ENCODE data around the gene OPRL1. TPM values are rescaled to one million over a fixed set of nuclear protein-coding genes. Genes with fewer than 3 reads are reported as not detected.

OPRL1 gene
- total and polyA plus RNA-seq, 2 donors (not counting 1 experiment from before 2014, with no cell fraction given): 3.5 to 6.2 TPM

DNA sequence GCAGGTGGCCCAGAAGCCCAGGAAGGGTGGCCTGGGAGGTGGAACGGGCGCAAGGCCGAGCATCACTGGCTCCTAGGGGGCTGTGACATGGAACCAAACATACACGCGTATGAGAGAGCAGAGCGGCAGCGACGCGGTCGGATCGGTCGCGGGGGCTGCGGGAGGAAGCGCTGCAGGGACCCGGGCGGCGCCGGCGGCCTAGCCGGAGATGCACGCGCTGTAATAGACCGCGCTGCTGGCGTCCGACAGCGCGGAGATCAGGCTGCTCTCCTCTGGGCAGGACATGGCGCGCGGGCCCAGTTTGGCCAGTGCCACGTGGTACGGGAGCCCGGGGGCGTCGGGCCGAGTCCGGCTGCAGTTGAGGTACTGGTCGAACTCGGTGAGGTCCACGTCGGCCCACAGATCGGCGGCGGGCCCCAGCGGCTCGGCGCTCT lies 31.9 kb upstream of the OPRL1 start:
- intact Hi-C loops (cut with micrococcal nuclease): no loop called here
- no peak for DNase-seq
- ChIA-PET POLR2A (interaction anchor here (0.6 kb wide), 1 partner anchor 522 kb away, joined by 3 read pairs; no protein-coding TSS in a partner anchor), CTCF (no interaction called here)
- no peaks in the 10 kb centered on the region for H3K9me3 Mint-ChIP-seq (ENCODE audit: insufficient read depth)
- Histone ChIP-seq H3K4me3 (ENCODE audit: control extremely low read depth in 1 of 5, extremely low read depth in 1 of 5, insufficient read depth in 1 of 5, low read depth in 2 of 5, low read length in 4 of 5) (no peak overlapping the region), H3K36me3 (replicated peaks in 1 of 2; ENCODE audit: control extremely low read depth in 1 of 2, control insufficient read depth in 1 of 2, extremely low read depth in 1 of 2, insufficient read depth in 2 of 2, low read length in 1 of 2) (no peaks in the 10 kb centered on the region), H2AFZ (ENCODE audit: insufficient read depth, low read depth, low read length, poor library complexity, severe bottlenecking) (no peak overlapping the region), H3K9me3 (ENCODE audit: control extremely low read depth in 1 of 3, control insufficient read depth in 2 of 3, insufficient read depth in 1 of 3, low read length in 2 of 3) (peaks cover 0 to 10% (median 0%) of the 10 kb centered on the region in 3 donors), H3K79me2 (ENCODE audit: control insufficient read depth, insufficient read depth, low read length) (no peaks in the 10 kb centered on the region), H3K27me3 (replicated peaks in 1 of 4; ENCODE audit: control extremely low read depth in 1 of 4, control insufficient read depth in 3 of 4, insufficient read depth in 4 of 4, low read length in 3 of 4) (peaks cover 0 to 55% (median 23%) of the 10 kb centered on the region in 4 experiments), H3K4me2 (replicated peaks; ENCODE audit: low read depth, low read length, poor library complexity, severe bottlenecking) (peak overlapping the region; percentile 35), H3K4me1 (ENCODE audit: control insufficient read depth in 2 of 2, insufficient read depth in 2 of 2, low read length in 2 of 2) (peaks cover 9 to 11% of the 10 kb centered on the region in 2 donors), H3K27ac (ENCODE audit: low read length in 2 of 2) (no peak overlapping the region), H3K9ac (ENCODE audit: low read length) (no peak overlapping the region), H4K20me1 (ENCODE audit: control insufficient read depth, insufficient read depth, low read length, poor library complexity, severe bottlenecking) (no peaks in the 10 kb centered on the region)
- no peak for TF ChIP-seq EZH2 (IDR thresholded peaks at IDR 0.05; ENCODE audit: borderline replicate concordance, insufficient read depth, low read depth, low read length, poor library complexity, severe bottlenecking)
- TF ChIP-seq, protein P1, sequence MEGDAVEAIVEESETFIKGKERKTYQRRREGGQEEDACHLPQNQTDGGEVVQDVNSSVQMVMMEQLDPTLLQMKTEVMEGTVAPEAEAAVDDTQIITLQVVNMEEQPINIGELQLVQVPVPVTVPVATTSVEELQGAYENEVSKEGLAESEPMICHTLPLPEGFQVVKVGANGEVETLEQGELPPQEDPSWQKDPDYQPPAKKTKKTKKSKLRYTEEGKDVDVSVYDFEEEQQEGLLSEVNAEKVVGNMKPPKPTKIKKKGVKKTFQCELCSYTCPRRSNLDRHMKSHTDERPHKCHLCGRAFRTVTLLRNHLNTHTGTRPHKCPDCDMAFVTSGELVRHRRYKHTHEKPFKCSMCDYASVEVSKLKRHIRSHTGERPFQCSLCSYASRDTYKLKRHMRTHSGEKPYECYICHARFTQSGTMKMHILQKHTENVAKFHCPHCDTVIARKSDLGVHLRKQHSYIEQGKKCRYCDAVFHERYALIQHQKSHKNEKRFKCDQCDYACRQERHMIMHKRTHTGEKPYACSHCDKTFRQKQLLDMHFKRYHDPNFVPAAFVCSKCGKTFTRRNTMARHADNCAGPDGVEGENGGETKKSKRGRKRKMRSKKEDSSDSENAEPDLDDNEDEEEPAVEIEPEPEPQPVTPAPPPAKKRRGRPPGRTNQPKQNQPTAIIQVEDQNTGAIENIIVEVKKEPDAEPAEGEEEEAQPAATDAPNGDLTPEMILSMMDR (IDR thresholded peaks at IDR 0.05): no peak
- no peak overlapping the region for H3K27ac Mint-ChIP-seq
- WGBS (ENCODE audit: insufficient coverage): 66% methylated on average over 49 of the region's 49 CpGs
- no peak for ATAC-seq (ENCODE audit: low read depth)
- peaks cover 11% of the 10 kb centered on the region for H3K4me1 Mint-ChIP-seq
- H3K4me3 Mint-ChIP-seq: peak overlapping the region; percentile 7
- peaks cover 39% of the 10 kb centered on the region for H3K27me3 Mint-ChIP-seq

DNA sequence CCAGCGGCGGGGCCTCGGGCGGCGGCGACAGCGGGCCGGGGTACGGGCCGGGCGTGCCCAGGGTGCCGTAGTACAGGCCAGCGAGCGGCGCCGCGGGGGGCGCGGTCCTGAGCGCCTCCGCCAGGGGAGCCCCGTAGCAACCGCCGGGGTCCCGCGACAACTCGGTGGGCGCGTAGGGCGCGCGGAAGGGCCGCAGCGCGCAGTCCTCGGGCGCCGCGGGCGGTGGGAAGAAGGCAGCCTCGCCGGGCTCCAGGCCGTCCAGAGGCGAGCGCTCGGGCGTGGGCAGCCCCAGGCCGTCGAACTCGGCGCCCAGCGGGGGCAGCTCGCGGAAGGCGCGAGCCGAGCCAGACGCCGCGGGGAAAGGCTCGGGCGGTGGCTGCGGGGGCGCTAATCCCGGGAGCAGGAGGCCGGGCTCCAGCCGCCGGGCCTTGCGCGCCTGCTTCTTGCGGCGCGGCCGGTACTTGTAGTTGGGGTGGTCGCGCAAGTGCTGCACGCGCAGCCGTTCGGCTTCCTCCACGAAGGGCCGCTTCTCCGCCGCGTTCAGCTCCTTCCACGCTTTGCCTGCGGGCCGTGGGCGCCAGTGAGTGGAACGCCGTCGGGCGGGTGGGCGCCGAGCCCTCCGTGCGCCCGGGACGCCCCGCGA lies 31.4 kb upstream of the OPRL1 start:
- Mint-ChIP-seq H3K9me3 (ENCODE audit: insufficient read depth) (no peaks in the 10 kb centered on the region), H3K27me3 (peaks cover 42% of the 10 kb centered on the region), H3K27ac (no peak overlapping the region), H3K4me3 (no peak overlapping the region), H3K4me1 (peaks cover 8% of the 10 kb centered on the region)
- Histone ChIP-seq H3K4me3 (ENCODE audit: control extremely low read depth in 1 of 5, extremely low read depth in 1 of 5, insufficient read depth in 1 of 5, low read depth in 2 of 5, low read length in 4 of 5) (no peak overlapping the region), H3K79me2 (ENCODE audit: control insufficient read depth, insufficient read depth, low read length) (no peaks in the 10 kb centered on the region), H3K9ac (ENCODE audit: low read length) (no peak overlapping the region), H3K9me3 (ENCODE audit: control extremely low read depth in 1 of 3, control insufficient read depth in 2 of 3, insufficient read depth in 1 of 3, low read length in 2 of 3) (peaks cover 0 to 10% (median 0%) of the 10 kb centered on the region in 3 donors), H3K36me3 (replicated peaks in 1 of 2; ENCODE audit: control extremely low read depth in 1 of 2, control insufficient read depth in 1 of 2, extremely low read depth in 1 of 2, insufficient read depth in 2 of 2, low read length in 1 of 2) (no peaks in the 10 kb centered on the region), H2AFZ (ENCODE audit: insufficient read depth, low read depth, low read length, poor library complexity, severe bottlenecking) (no peak overlapping the region), H3K4me2 (replicated peaks; ENCODE audit: low read depth, low read length, poor library complexity, severe bottlenecking) (peak overlapping the region; percentile 35), H3K4me1 (ENCODE audit: control insufficient read depth in 2 of 2, insufficient read depth in 2 of 2, low read length in 2 of 2) (peaks cover 9 to 11% of the 10 kb centered on the region in 2 donors), H4K20me1 (ENCODE audit: control insufficient read depth, insufficient read depth, low read length, poor library complexity, severe bottlenecking) (no peaks in the 10 kb centered on the region), H3K27me3 (replicated peaks in 1 of 4; ENCODE audit: control extremely low read depth in 1 of 4, control insufficient read depth in 3 of 4, insufficient read depth in 4 of 4, low read length in 3 of 4) (peaks cover 0 to 59% (median 24%) of the 10 kb centered on the region in 4 experiments), H3K27ac (ENCODE audit: low read length in 2 of 2) (no peak overlapping the region)
- 35% methylated on average over 90 of the region's 101 CpGs for WGBS (ENCODE audit: insufficient coverage)
- TF ChIP-seq EZH2 (IDR thresholded peaks at IDR 0.05; ENCODE audit: borderline replicate concordance, insufficient read depth, low read depth, low read length, poor library complexity, severe bottlenecking): no peak
- TF ChIP-seq, protein P1 (IDR thresholded peaks at IDR 0.05): no peak
- POLR2A ChIA-PET: no interaction called here
- intact Hi-C loops (cut with micrococcal nuclease): no loop called here
- CTCF ChIA-PET: interaction anchor here (1.0 kb wide), 1 partner anchor 10 kb away, joined by 3 read pairs; no protein-coding TSS in a partner anchor
- DNase-seq: no peak
- ATAC-seq (ENCODE audit: low read depth): no peak

All from B cell (primary cell).